Trophoblast cell (in vitro differentiated cells and primary cell): ENCODE measurements around the gene CAMP.
"Not testable (repeated sequence)": the region's sequence is repeated elsewhere in the genome, so short reads cannot be mapped to it uniquely, and the experiment has no call there.

ENCODE experiments used
- DNase-seq, 2 donors: peaks; one replicate each; pipeline ENCODE4 v3.0.0-alpha.2; 2016
- H2AFZ ChIP-seq: 2 replicates; pipeline ENCODE4 v1.6.1; 2013; ENCODE audit warnings: low read length, moderate library complexity, mild to moderate bottlenecking; ENCODE audit not compliant: insufficient read depth, poor library complexity
- H2AK5ac ChIP-seq: 2 replicates; pipeline ENCODE4 v1.6.1; 2013; ENCODE audit warnings: mild to moderate bottlenecking, low read length
- H2BK120ac ChIP-seq: 2 replicates; pipeline ENCODE4 v1.6.1; 2013; ENCODE audit warnings: low read length, mild to moderate bottlenecking, moderate library complexity; ENCODE audit not compliant: insufficient read depth, poor library complexity
- H2BK12ac ChIP-seq: 2 replicates; pipeline ENCODE4 v1.6.1; 2013; ENCODE audit warnings: mild to moderate bottlenecking, low read length, moderate library complexity
- H2BK5ac ChIP-seq: 2 replicates; pipeline ENCODE4 v1.6.1; 2013; ENCODE audit warnings: low read length, low read depth, moderate library complexity, mild to moderate bottlenecking; ENCODE audit not compliant: poor library complexity
- H3K14ac ChIP-seq: 2 replicates; pipeline ENCODE4 v1.6.1; 2013; ENCODE audit warnings: mild to moderate bottlenecking, low read length
- H3K18ac ChIP-seq: 2 replicates; pipeline ENCODE4 v1.6.1; 2013; ENCODE audit warnings: mild to moderate bottlenecking, low read length
- H3K23ac ChIP-seq: 2 replicates; pipeline ENCODE4 v1.6.1; 2013; ENCODE audit warnings: low read length
- H3K27ac ChIP-seq: 2 replicates; pipeline ENCODE4 v1.5.1; 2013; ENCODE audit warnings: low read depth, mild to moderate bottlenecking, inconsistent platforms, low read length, moderate library complexity
- H3K27me3 ChIP-seq: 2 replicates; pipeline ENCODE4 v1.6.1; 2013; ENCODE audit warnings: inconsistent platforms, mild to moderate bottlenecking, low read length, moderate library complexity; ENCODE audit not compliant: insufficient read depth
- H3K36me3 ChIP-seq, 2 experiments: 1 replicate in 1 of 2; 2 replicates in 1 of 2; pipeline ENCODE4 v1.6.1; 2013; ENCODE audit warnings: low read length in 2 of 2, mild to moderate bottlenecking in 2 of 2, moderate library complexity in 1 of 2; ENCODE audit not compliant: insufficient read depth in 2 of 2, control insufficient read depth in 1 of 2
- H3K4ac ChIP-seq: 2 replicates; pipeline ENCODE4 v1.6.1; 2013; ENCODE audit warnings: low read depth, mild to moderate bottlenecking, low read length, moderate library complexity
- H3K4me1 ChIP-seq, 2 experiments: 1 replicate in 1 of 2; 2 replicates in 1 of 2; pipeline ENCODE4 v1.6.1; 2013; ENCODE audit warnings: low read length in 2 of 2, mild to moderate bottlenecking in 2 of 2, moderate library complexity in 1 of 2; ENCODE audit not compliant: insufficient read depth in 2 of 2, control insufficient read depth in 1 of 2
- H3K4me2 ChIP-seq: 2 replicates; pipeline ENCODE4 v1.6.1; 2013; ENCODE audit warnings: inconsistent platforms, mild to moderate bottlenecking, low read length, moderate library complexity
- H3K4me3 ChIP-seq: 2 replicates; pipeline ENCODE4 v1.5.1; 2013; ENCODE audit warnings: mild to moderate bottlenecking, low read depth, low read length, inconsistent platforms
- H3K79me1 ChIP-seq: one replicate; pipeline ENCODE4 v1.6.1; 2013; ENCODE audit warnings: low read length
- H3K79me2 ChIP-seq: 2 replicates; pipeline ENCODE4 v1.6.1; 2013; ENCODE audit warnings: low read length, mild to moderate bottlenecking; ENCODE audit not compliant: control insufficient read depth, insufficient read depth, poor library complexity
- H3K9ac ChIP-seq: 2 replicates; pipeline ENCODE4 v1.6.1; 2013; ENCODE audit warnings: mild to moderate bottlenecking, low read length
- H3K9me3 ChIP-seq: 2 replicates; pipeline ENCODE4 v1.6.1; 2013; ENCODE audit warnings: low read depth, mild to moderate bottlenecking, control low read depth, inconsistent platforms, low read length; ENCODE audit not compliant: insufficient read depth
- H4K12ac ChIP-seq: 2 replicates; pipeline ENCODE4 v1.6.1; 2013; ENCODE audit warnings: low read depth, mild to moderate bottlenecking, low read length, moderate library complexity
- H4K8ac ChIP-seq: 2 replicates; pipeline ENCODE4 v1.6.1; 2013; ENCODE audit warnings: low read depth, mild to moderate bottlenecking, low read length, moderate library complexity
- H4K91ac ChIP-seq: one replicate; pipeline ENCODE4 v1.6.1; 2013; ENCODE audit warnings: low read depth, mild to moderate bottlenecking, low read length, moderate library complexity
- WGBS: extraction: QIAGEN DNeasy Blood & Tissue Kit; methylation state at CpG from one replicate; pipeline ENCODE4 v1.1.7; 2013; ENCODE audit warnings: missing lambda C conversion rate; ENCODE audit not compliant: insufficient read length, insufficient coverage; ENCODE audit errors: extremely low coverage; 5-methylcytosine and 5-hydroxymethylcytosine counted together

The CAMP gene

DNA sequence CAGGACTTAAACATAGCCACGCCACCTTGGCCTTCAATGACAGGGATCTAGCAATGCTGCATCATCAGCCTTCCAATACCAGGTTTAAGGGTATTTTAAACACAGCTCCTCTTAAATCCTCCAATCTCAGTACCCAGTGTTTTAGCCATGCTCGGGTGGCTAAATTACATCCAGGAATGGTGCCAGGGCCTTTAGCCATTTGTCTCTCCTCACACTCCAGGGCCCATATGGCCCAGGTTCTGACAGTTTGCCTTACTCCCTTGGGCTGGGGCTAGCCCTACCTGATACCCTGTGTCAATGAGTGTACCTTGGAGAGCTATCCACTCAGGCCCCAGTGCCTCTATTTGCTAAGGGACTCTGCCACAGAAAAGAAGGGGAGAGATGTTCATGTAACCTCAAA is 47.0 kb downstream of the CAMP start:
- Histone ChIP-seq H3K4me3 (no peak overlapping the region), H2AFZ (no peak overlapping the region), H3K27ac (no peak overlapping the region), H3K14ac (no peak overlapping the region), H3K4me1 (no peaks in the 10 kb centered on the region), H2AK5ac (no peak overlapping the region), H4K8ac (no peak overlapping the region), H3K79me2 (no peaks in the 10 kb centered on the region), H4K12ac (no peak overlapping the region), H3K36me3 (peaks cover 5 to 13% of the 10 kb centered on the region in 2 experiments), H3K4me2 (no peak overlapping the region), H4K91ac (no peak overlapping the region), H3K79me1 (no peaks in the 10 kb centered on the region), H3K23ac (no peak overlapping the region), H3K4ac (no peak overlapping the region), H2BK12ac (no peak overlapping the region), H3K9me3 (peaks cover 8% of the 10 kb centered on the region), H2BK5ac (no peak overlapping the region), H3K27me3 (no peaks in the 10 kb centered on the region), H3K9ac (no peak overlapping the region), H2BK120ac (no peak overlapping the region), H3K18ac (no peak overlapping the region)
- no CpG with 5 or more reads among the region's 2 CpGs for WGBS
- DNase-seq = no peak

DNA sequence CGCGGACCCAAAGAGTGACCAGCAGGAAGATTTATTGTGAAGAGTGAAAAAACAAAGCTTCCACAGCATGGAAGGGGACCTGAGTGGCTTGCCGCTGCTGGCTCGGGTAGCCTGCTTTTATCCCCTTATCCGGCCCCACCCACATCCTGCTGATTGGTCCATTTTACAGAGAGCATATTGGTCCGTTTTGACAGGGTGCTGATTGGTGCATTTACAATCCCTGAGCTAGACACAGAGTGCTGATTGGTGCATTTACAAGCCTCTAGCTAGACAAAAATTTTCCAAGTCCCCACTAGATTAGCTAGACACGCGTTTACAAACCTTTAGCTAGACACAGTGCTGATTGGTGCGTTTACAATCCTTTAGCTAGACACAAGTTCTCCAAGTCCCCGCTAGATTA is 47.9 kb downstream of the CAMP start:
- H2BK120ac ChIP-seq, H3K27me3 ChIP-seq, H2BK12ac ChIP-seq, H3K4me3 ChIP-seq, H4K91ac ChIP-seq, H2AK5ac ChIP-seq, H3K9ac ChIP-seq, H4K8ac ChIP-seq, DNase-seq, H3K18ac ChIP-seq, H3K79me2 ChIP-seq, H4K12ac ChIP-seq, H3K4me1 ChIP-seq, H3K9me3 ChIP-seq, H3K23ac ChIP-seq, H3K79me1 ChIP-seq, H3K14ac ChIP-seq, H3K4ac ChIP-seq, H3K4me2 ChIP-seq, H2AFZ ChIP-seq, H2BK5ac ChIP-seq, H3K27ac ChIP-seq: not testable (repeated sequence)
- H3K36me3 ChIP-seq = peaks cover 4 to 13% of the 10 kb centered on the region in 2 experiments
- WGBS = no CpG with 5 or more reads among the region's 10 CpGs

DNA sequence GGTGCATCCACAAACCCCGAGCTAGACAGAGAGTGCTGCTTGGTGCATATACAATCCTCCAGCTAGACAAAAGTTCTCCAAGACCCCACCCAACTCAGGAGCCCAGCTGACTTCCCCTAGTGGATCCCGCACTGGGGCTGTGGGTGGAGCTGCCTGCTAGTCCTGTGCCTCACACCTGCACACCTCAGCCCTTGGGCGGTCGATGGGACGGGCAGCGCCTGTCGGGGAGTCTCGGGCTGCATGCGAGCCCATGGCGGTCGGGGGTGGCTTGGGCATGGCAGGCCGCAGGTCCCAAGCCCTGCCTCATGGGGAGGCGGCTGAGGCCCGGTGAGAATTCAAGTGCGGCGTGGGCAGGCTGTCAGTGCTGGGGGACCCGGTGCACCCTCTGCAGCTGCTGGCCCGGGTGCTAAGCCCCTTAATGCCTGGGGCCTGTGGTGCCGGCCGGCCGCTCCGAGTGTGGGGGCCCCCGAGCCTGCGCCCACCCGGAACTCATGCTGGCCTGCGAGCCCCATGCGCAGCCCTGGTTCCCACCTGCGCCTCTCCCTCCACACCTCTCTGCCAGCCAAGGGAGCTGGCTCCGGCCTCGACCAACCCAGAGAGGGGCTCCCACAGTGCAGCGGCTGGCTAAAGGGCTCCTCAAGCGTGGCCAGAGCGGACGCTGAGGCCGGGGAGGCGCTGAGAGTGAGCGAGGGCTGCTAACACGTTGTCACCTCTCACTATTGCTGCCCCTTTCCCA is 48.6 kb downstream of the CAMP start:
- H3K4me3 ChIP-seq = no peak overlapping the region
- H2BK5ac ChIP-seq = no peak overlapping the region
- H3K4ac ChIP-seq = no peak overlapping the region
- no peak overlapping the region for H3K14ac ChIP-seq
- H3K4me1 ChIP-seq = peaks cover 0 to 3% of the 10 kb centered on the region in 2 experiments
- H3K79me1 ChIP-seq = no peaks in the 10 kb centered on the region
- no peak overlapping the region for H2AK5ac ChIP-seq
- WGBS = no CpG with 5 or more reads among the region's 38 CpGs
- no peak overlapping the region for H4K8ac ChIP-seq
- no peaks in the 10 kb centered on the region for H3K79me2 ChIP-seq
- DNase-seq = no peak
- no peak overlapping the region for H2BK12ac ChIP-seq
- H3K18ac ChIP-seq = no peak overlapping the region
- no peak overlapping the region for H4K91ac ChIP-seq
- H2AFZ ChIP-seq = no peak overlapping the region
- H3K23ac ChIP-seq = no peak overlapping the region
- H3K9ac ChIP-seq = no peak overlapping the region
- H2BK120ac ChIP-seq = no peak overlapping the region
- H4K12ac ChIP-seq = no peak overlapping the region
- H3K36me3 ChIP-seq = peaks cover 2 to 13% of the 10 kb centered on the region in 2 experiments
- no peak overlapping the region for H3K4me2 ChIP-seq
- H3K27ac ChIP-seq = no peak overlapping the region
- H3K27me3 ChIP-seq = no peaks in the 10 kb centered on the region
- H3K9me3 ChIP-seq = peaks cover 8% of the 10 kb centered on the region

DNA sequence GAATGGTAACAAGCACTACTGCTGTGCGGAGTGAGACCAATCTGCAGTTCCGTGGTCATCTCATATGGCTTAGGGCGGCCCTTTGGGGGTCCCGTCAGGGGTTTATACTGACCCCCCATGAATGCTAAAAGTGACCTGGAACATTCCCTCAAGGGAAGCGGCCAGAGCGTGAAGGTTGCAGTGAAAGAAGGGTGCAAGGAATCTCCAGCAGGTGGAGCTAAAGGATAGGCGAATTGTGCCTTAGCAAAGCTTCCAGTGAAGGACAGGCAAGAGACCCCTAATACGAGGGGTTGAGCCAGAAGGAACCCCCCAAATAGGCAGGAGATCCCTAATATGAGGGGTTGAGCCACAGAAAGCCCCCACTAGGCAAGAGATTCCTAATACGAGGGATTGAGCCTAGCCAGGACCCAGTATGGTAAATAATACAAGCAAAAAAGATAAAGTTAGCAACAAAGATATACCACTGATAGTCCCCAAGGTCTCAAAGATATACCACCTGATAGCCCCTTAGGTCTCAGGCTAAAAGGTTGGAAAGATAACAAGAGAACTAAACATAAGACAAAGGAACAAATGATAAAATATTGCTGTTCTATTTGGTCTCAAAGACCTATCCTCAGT is 50.4 kb downstream of the CAMP start:
- Histone ChIP-seq H3K4me2 (no peak overlapping the region), H3K36me3 (peaks cover 2 to 9% of the 10 kb centered on the region in 2 experiments), H3K4ac (no peak overlapping the region), H2BK120ac (no peak overlapping the region), H4K91ac (no peak overlapping the region), H3K4me3 (no peak overlapping the region), H4K8ac (no peak overlapping the region), H2BK5ac (no peak overlapping the region), H2AK5ac (no peak overlapping the region), H3K18ac (no peak overlapping the region), H3K23ac (no peak overlapping the region), H3K27me3 (no peaks in the 10 kb centered on the region), H3K14ac (no peak overlapping the region), H4K12ac (no peak overlapping the region), H3K4me1 (peaks cover 0 to 6% of the 10 kb centered on the region in 2 experiments), H3K9me3 (peaks cover 8% of the 10 kb centered on the region), H2BK12ac (no peak overlapping the region), H3K79me2 (no peaks in the 10 kb centered on the region), H2AFZ (no peak overlapping the region), H3K27ac (no peak overlapping the region), H3K79me1 (no peaks in the 10 kb centered on the region), H3K9ac (no peak overlapping the region)
- peak; percentile 34 to 78 for DNase-seq
- no CpG with 5 or more reads among the region's 9 CpGs for WGBS
